DOHH2 (cell line): ENCODE data around the gene SHROOM3.

Source experiments
- H3F3A ChIP-seq: fragments of 200-600 bp; sonication (generic), shearing (Covaris generic); 2 replicates; pipeline ENCODE4 v1.6.0; 2016; ENCODE audit warnings: antibody characterized with exemption, mild to moderate bottlenecking; ENCODE audit not compliant: control insufficient read depth, insufficient read depth
- H3K27ac ChIP-seq: fragments of 200-600 bp; sonication (generic); 2 replicates; pipeline ENCODE4 v1.5.1; 2014; ENCODE audit warnings: low read depth, mild to moderate bottlenecking, low read length, moderate library complexity
- H3K27me3 ChIP-seq: fragments of 200-600 bp; sonication (generic); 2 replicates; pipeline ENCODE4 v1.6.1; 2014; ENCODE audit warnings: mild to moderate bottlenecking, low read length, mixed read lengths; ENCODE audit not compliant: control insufficient read depth
- H3K36me3 ChIP-seq: fragments of 200-600 bp; sonication (generic); 2 replicates; pipeline ENCODE4 v1.6.1; 2014; ENCODE audit warnings: mild to moderate bottlenecking, low read length, moderate library complexity, mixed read lengths; ENCODE audit not compliant: control insufficient read depth
- H3K4me1 ChIP-seq: fragments of 200-600 bp; sonication (generic); 2 replicates; pipeline ENCODE4 v1.6.1; 2014; ENCODE audit warnings: mild to moderate bottlenecking, low read length, mixed read lengths; ENCODE audit not compliant: control insufficient read depth
- H3K4me2 ChIP-seq: fragments of 200-600 bp; sonication (generic); 2 replicates; pipeline ENCODE4 v1.6.0; 2014; ENCODE audit warnings: mild to moderate bottlenecking, low read length, moderate library complexity
- H3K4me3 ChIP-seq: fragments of 200-600 bp; sonication (generic); 2 replicates; pipeline ENCODE4 v1.5.1; 2014; ENCODE audit warnings: mild to moderate bottlenecking, low read length, mixed read lengths
- H3K79me2 ChIP-seq: fragments of 200-600 bp; sonication (generic); 2 replicates; pipeline ENCODE4 v1.6.1; 2014; ENCODE audit warnings: mild to moderate bottlenecking, low read length, mixed read lengths; ENCODE audit not compliant: control insufficient read depth
- H3K9me2 ChIP-seq: fragments of 200-600 bp; sonication (generic); replicated peaks from 2 replicates; pipeline ENCODE4 v1.6.1; 2014; ENCODE audit warnings: mild to moderate bottlenecking, low read length, mixed read lengths; ENCODE audit not compliant: control insufficient read depth
- H3K9me3 ChIP-seq: fragments of 200-600 bp; sonication (generic); 2 replicates; pipeline ENCODE4 v1.6.1; 2014; ENCODE audit warnings: antibody characterized with exemption, low read length, mixed read lengths; ENCODE audit not compliant: control insufficient read depth, insufficient read depth
- H4K20me1 ChIP-seq: fragments of 200-600 bp; sonication (generic); 2 replicates; pipeline ENCODE4 v1.6.0; 2014; ENCODE audit warnings: low read depth, mild to moderate bottlenecking, antibody characterized with exemption, low read length, moderate library complexity; ENCODE audit not compliant: control insufficient read depth, insufficient read depth
- CTCF ChIP-seq: fragments of 200-600 bp; sonication (generic); IDR thresholded peaks from one replicate; pipeline ENCODE4 v1.5.1; 2014; ENCODE audit warnings: antibody characterized with exemption, mild to moderate bottlenecking, low read depth, low read length; ENCODE audit not compliant: poor library complexity, severe bottlenecking
- EZH2phosphoT487 ChIP-seq: fragments of 200-600 bp; sonication (generic); IDR thresholded peaks from 2 replicates; pipeline ENCODE4 v1.6.1; 2017; ENCODE audit warnings: borderline replicate concordance, mild to moderate bottlenecking, antibody characterized with exemption, low read length, moderate library complexity, mixed read lengths

Gene SHROOM3

DNA sequence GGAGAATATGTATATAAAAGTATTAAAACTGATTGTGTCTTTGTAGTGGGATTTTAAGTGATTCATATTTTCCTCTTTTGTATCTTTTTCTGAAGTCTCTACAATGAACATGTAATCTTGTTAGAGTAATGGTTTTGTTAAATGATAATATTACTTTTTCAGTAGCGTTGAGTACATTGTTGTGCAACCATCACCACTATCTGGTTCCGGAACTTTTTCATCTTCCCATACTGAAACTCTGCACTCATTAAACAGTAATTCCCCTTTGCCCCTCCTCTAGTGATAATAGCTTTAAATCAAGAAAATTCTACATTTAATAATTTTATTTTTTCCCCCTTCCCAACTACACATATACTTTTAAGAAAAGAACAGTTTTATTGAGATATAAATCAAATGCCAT, 23.3 kb downstream of the SHROOM3 start:
- no peak overlapping the region for H3K4me3 ChIP-seq
- H3K36me3 ChIP-seq, result no peaks in the 10 kb centered on the region
- no peak overlapping the region for H3K27ac ChIP-seq
- H3K9me2 ChIP-seq, result no peaks in the 10 kb centered on the region
- no peaks in the 10 kb centered on the region for H3K27me3 ChIP-seq
- TF ChIP-seq CTCF (no peak), EZH2phosphoT487 (no peak)
- H3K4me1 ChIP-seq, result no peaks in the 10 kb centered on the region
- H3K9me3 ChIP-seq, result 0 out of 2 replicates have a peak, but pooled peaks cover 2% of the 10 kb centered on the region
- H3K4me2 ChIP-seq, result no peak overlapping the region
- no peaks in the 10 kb centered on the region for H3K79me2 ChIP-seq
- H3F3A ChIP-seq, result no peaks in the 10 kb centered on the region
- no peaks in the 10 kb centered on the region for H4K20me1 ChIP-seq

- no peaks in the 10 kb centered on the region for H3K27me3 ChIP-seq
- no peak overlapping the region for H3K4me3 ChIP-seq
- no peaks in the 10 kb centered on the region for H3K4me1 ChIP-seq
- no peaks in the 10 kb centered on the region for H3K79me2 ChIP-seq
- no peaks in the 10 kb centered on the region for H3F3A ChIP-seq
- H3K27ac ChIP-seq, result no peak overlapping the region
- peaks cover 6% of the 10 kb centered on the region; the same call in 1 of the 2 replicates for H3K9me3 ChIP-seq
- H4K20me1 ChIP-seq, result no peaks in the 10 kb centered on the region
- TF ChIP-seq CTCF (no peak), EZH2phosphoT487 (no peak)
- no peaks in the 10 kb centered on the region for H3K36me3 ChIP-seq
- no peaks in the 10 kb centered on the region for H3K9me2 ChIP-seq
- H3K4me2 ChIP-seq, result no peak overlapping the region
These were observed 23.8 kb downstream of the SHROOM3 start for GRCh38 chr4:76458825-76459224.

DNA sequence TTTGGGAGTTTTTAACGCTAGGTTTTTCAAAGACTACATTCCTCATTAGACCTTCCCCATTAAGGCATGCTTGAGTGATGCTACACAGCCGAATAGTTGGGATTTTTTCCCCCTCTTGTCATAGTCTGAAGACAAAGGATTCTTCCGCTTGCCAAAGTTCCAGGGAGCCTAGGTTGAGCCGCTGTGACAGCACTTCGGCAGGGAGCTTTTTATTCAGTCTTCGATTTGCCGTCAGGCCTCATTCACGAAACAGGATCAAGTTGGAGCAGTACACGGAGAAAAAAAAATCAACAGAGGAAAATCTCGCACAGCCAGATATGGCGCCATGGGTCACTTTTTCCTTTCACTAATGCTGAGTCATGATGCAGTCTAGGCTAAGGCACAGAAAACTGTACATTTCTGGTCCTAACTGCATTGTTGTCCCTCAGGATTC, 24.3 kb downstream of the SHROOM3 start:
- TF ChIP-seq EZH2phosphoT487, result no peak
- no peak for TF ChIP-seq CTCF
- Histone ChIP-seq H3K9me2 (no peaks in the 10 kb centered on the region), H3K27me3 (no peaks in the 10 kb centered on the region), H3K4me1 (no peaks in the 10 kb centered on the region), H3K4me3 (no peak overlapping the region), H3K27ac (no peak overlapping the region), H4K20me1 (no peaks in the 10 kb centered on the region), H3K9me3 (peaks cover 9% of the 10 kb centered on the region; the same call in 1 of the 2 replicates), H3F3A (no peaks in the 10 kb centered on the region), H3K79me2 (no peaks in the 10 kb centered on the region), H3K4me2 (no peak overlapping the region), H3K36me3 (no peaks in the 10 kb centered on the region)

- H3K4me3 ChIP-seq, result no peak overlapping the region
- no peaks in the 10 kb centered on the region for H3K27me3 ChIP-seq
- H3K79me2 ChIP-seq, result no peaks in the 10 kb centered on the region
- peaks cover 9% of the 10 kb centered on the region; the same call in 1 of the 2 replicates for H3K9me3 ChIP-seq
- H3K27ac ChIP-seq, result no peak overlapping the region
- no peak overlapping the region for H3K4me2 ChIP-seq
- no peak for TF ChIP-seq EZH2phosphoT487
- H3K9me2 ChIP-seq, result no peaks in the 10 kb centered on the region
- H3K36me3 ChIP-seq, result no peaks in the 10 kb centered on the region
- no peaks in the 10 kb centered on the region for H4K20me1 ChIP-seq
- H3K4me1 ChIP-seq, result no peaks in the 10 kb centered on the region
- H3F3A ChIP-seq, result no peaks in the 10 kb centered on the region
These were observed 28.5 kb downstream of the SHROOM3 start for GRCh38 chr4:76463568-76463967.
